Measurements from ENCODE around the gene CNRIP1.
"Not testable (repeated sequence)": the region's sequence is repeated elsewhere in the genome, so short reads cannot be mapped to it uniquely, and the experiment has no call there.

Gene CNRIP1

GRCh38 chr2:68340226-68341061 is 20.7 kb upstream of the CNRIP1 start:
- no peak for DNase-seq (ENCODE audit: low spot score)

- no peak for DNase-seq (ENCODE audit: low spot score)
Observed at GRCh38 chr2:68336192-68336591, 16.4 kb upstream of the CNRIP1 start.

GRCh38 chr2:68333931-68334330 is 14.2 kb upstream of the CNRIP1 start:
- no peak for DNase-seq (ENCODE audit: low spot score)

- DNase-seq (ENCODE audit: low spot score) = no peak
Observed at GRCh38 chr2:68333009-68333408, 13.3 kb upstream of the CNRIP1 start.

- no peak for DNase-seq (ENCODE audit: low spot score)
Observed at GRCh38 chr2:68330691-68331090, 10.9 kb upstream of the CNRIP1 start.

- no peak for DNase-seq (ENCODE audit: low spot score)
Observed at GRCh38 chr2:68328901-68329300, 9.2 kb upstream of the CNRIP1 start.

GRCh38 chr2:68325056-68325455 is 5.3 kb upstream of the CNRIP1 start:
- no peak for DNase-seq (ENCODE audit: low spot score)

- DNase-seq (ENCODE audit: low spot score) = peak; percentile 67
Observed at GRCh38 chr2:68320118-68320641, 431 bp upstream of the CNRIP1 start.

- DNase-seq (ENCODE audit: low spot score) = peak; percentile 63
Observed at GRCh38 chr2:68318914-68319397, 793 bp downstream of the CNRIP1 start.

- peak; percentile 71 for DNase-seq (ENCODE audit: low spot score)
Observed at GRCh38 chr2:68317971-68318913, 1.5 kb downstream of the CNRIP1 start.

GRCh38 chr2:68316111-68316510 is 3.6 kb downstream of the CNRIP1 start:
- no peak for DNase-seq (ENCODE audit: low spot score)

- no peak for DNase-seq (ENCODE audit: low spot score)
Observed at GRCh38 chr2:68311033-68311432, 8.7 kb downstream of the CNRIP1 start.

GRCh38 chr2:68309426-68309825 is 10.3 kb downstream of the CNRIP1 start:
- no peak for DNase-seq (ENCODE audit: low spot score)

- not testable (repeated sequence) for DNase-seq (ENCODE audit: low spot score)
Observed at GRCh38 chr2:68303902-68304272, 15.9 kb downstream of the CNRIP1 start.

- DNase-seq (ENCODE audit: low spot score) = no peak
Observed at GRCh38 chr2:68303033-68303901, 16.5 kb downstream of the CNRIP1 start.

- no peak for DNase-seq (ENCODE audit: low spot score)
Observed at GRCh38 chr2:68302281-68302875, 17.4 kb downstream of the CNRIP1 start.

GRCh38 chr2:68295516-68295915 is 24.2 kb downstream of the CNRIP1 start:
- DNase-seq (ENCODE audit: low spot score) = no peak

GRCh38 chr2:68294913-68295312 is 24.8 kb downstream of the CNRIP1 start:
- no peak for DNase-seq (ENCODE audit: low spot score)

- no peak for DNase-seq (ENCODE audit: low spot score)
Observed at GRCh38 chr2:68294187-68294586, 25.6 kb downstream of the CNRIP1 start.

GRCh38 chr2:68293755-68294154 is 26.0 kb downstream of the CNRIP1 start:
- DNase-seq (ENCODE audit: low spot score) = no peak

- no peak for DNase-seq (ENCODE audit: low spot score)
Observed at GRCh38 chr2:68293024-68293423, 26.7 kb downstream of the CNRIP1 start.
